CMK (cell line): ENCODE results near the gene SERGEF.
"Not testable (repeated sequence)": the region's sequence is repeated elsewhere in the genome, so short reads cannot be mapped to it uniquely, and the experiment has no call there.

Experiments used
- DNase-seq: peaks from one replicate; pipeline ENCODE4 v3.0.0-alpha.2; 2010; ENCODE audit warnings: low read depth

The SERGEF gene

DNA sequence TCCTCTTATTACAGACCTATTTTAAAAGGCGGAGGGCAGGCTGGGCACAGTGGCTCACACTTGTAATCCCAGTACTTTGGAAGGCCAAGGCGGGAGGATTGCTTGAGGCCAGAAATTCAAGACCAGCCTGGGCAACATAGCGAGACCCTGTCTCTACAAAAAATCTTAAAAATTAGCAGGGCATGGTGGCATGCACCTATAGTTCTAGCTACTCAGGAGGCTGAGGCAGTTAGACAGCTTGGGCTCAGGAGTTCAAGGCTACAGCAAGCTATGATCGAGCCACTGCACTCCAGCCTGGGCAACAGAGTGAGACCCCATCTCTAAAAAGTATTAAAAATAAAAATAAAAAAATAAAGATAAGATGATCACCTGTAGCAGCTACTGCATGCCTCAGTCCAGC is 12.7 kb downstream of the SERGEF start:
- DNase-seq, result not testable (repeated sequence)

DNA sequence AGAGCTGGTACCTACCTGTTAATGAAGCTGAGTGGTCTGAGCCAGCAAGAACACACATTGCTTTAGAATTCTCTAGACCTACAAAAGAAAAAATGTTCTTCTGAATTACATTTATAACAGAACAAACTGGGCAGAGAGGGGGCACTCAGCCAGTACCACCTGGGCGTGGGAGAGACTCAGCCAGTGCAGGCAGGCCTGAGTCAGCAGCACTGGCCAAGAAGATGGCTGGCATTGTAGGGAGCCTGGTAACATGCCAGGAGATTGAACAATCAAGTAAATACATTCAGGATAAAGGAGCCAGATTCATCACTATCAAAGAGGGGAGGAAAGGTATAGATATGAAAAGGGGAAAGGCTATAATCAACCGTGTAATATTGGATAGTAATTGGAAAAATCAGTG is 19.9 kb downstream of the SERGEF start:
- no peak for DNase-seq

DNA sequence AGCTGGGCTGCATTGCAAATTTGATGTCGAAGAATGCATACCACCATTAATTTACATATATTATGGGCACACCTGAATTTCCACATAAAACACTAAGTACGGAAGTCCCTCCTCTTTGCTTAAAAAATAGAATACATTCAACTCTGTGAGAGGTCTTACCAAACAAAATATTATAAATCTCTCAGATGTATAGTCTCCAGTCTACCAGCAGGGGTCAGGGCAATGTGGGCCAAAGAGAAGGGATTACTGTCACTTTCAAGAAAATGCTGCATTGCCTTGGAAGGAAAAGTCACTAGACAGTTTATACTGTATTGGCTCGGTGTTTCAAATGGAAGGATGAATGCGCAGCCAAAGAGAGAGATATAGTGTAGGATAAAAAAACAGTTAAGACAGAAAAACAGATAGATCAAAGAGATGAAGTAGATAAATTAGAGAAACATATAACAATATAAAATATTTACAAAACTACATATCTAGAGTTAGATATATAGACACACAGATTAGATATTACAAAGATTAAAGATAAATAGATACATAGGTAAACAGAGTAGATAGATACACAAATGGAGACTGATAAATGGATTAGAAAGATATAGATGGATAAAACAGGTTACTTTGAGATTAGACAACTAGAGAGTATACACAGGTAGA is 20.9 kb downstream of the SERGEF start:
- no peak for DNase-seq

DNA sequence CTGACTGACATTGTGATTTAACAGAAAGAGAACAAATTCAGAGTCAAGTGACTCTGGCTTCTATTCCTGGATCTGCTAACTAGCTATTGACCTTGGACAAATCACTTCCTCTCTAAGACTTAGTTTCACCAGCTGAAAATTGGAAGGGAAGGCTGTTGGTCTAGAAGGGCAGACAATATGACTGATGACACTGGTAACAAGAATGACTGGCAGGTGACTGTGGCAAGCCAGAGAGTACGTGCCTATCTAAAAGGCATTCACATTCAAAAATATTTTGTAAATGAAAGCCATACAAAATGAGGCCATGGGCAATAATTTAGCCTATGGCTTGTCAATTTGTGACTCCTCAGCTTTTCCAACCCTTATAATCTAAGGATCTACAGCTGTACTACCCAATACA is 23.5 kb downstream of the SERGEF start:
- no peak for DNase-seq

DNA sequence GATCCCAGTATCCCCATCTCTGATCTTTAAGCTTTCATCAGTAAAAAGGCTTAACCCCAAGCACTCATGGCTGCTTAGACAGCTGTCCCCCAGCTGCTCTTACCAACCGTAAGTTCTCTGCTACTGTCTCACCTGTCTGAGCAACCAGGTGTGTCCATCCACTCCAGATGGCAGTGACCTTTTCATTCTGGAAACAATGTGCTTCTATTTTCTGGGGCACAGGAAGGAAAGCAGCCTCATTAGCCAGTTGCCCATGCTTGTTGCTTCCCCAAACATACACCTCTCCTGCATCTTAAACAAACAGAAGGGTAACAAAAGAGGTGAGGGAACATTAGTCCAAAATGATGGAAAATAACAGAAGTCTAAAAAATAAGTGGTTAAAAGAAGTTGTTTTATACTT is 24.4 kb downstream of the SERGEF start:
- no peak for DNase-seq

DNA sequence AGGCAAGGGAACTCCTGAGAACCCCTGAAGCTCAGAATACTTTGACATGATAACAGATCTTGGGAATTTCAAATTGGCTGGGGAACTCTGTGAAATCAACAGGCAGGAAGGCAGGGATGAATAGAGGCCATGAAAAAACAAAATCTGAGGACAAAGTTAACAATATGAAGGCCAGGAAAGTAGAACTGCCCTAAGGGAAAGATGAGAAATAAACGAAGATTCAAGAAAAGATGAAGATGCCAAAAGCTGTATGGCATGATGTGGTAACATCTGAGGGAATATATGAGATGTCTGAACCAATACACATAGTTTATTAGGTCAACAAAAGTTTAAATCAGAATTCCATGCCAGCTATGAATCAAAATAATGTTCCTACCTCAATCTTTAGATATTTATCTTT is 25.0 kb downstream of the SERGEF start:
- no peak for DNase-seq

DNA sequence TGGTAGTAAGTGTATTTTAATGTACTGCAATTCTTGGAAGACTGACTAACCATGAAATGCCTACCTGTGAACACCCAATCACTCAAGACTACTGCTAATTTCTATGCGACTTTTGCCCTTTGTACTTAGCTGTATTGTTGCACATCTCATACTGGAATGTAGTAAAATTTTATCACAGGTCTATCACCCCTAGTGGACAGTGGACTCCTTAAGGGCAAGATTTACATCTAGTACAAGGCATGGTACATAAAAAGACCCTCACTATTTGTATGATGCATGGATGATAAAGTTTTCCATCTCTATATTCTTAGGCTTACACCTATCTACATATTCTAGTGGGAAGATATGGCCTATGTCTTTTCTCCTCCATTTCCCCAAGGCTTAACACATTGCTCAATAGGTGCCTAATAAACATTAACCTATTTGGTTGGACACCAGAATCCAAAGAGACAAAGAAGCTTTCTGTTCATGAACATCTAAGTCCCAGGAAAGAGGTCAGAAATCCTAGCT is 26.1 kb downstream of the SERGEF start:
- no peak for DNase-seq

DNA sequence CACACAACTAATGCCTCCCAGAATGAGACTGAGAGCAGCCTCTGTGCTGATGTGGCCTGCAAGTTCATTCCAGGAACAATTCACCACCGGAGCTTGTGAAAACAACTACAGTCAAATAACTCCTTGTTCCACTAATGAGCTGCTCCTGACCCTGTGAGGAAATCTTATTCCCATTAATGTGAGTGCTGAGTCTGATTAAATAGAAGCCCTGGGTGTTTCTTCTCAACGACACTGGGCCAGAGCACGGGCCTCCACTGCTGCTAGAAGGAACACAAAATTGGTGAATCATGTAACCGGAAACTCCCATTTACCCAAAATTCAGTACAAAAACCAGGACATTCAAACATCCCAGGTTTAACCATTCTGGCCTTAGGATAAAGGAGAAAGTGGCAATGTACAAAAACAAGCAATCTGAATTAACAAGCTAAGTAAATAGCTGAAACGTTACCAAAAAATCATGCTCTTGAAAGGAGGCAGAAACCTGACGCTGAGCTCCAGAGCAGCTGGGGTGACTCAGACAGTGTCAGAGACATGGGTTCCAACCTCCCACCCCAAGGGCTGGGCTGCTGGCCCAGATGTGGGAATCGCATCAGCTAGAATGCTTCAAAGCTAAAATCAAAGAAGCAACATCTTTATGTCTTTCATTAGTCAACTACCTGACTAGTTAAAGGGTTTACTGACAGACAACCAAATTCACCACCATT is 26.7 kb downstream of the SERGEF start:
- DNase-seq, result no peak

DNA sequence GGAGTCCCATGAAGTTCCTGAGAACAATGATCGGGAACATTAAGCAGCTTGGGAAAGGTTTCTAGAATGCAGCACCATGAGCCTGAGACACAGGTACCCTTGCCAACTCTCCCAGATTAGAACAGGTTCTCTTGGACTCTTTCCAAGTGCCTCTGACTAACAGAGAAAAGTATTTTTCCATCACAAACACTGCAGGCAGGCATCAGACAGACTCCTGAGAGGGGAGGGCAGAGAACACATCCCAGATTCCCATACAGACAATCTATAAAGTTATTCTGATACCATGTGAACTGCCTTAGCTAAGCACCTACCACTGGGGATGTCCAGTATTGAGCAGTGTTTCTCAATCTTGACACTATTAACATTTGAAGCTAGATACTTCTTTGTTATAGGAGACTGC is 27.3 kb downstream of the SERGEF start:
- no peak for DNase-seq

DNA sequence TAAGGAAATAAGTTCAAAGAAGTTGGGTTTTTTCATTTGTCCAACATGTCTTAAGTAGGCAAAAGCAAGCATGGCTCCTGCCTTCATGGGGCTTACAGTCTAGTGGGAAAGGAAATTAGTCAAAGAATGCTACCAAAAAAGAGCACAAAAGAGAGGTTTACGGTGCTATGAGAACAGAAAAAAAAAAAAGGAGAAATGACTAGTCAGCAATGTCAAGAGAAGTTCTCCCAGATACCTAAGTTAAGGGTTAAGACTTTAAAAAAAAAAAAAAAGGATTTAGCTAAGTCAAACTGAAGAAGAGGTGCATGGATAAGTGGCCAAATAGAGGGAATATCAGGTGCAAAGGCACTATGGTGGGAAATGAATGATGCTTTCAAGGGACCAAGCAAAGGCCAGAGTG is 29.3 kb downstream of the SERGEF start:
- no peak for DNase-seq

DNA sequence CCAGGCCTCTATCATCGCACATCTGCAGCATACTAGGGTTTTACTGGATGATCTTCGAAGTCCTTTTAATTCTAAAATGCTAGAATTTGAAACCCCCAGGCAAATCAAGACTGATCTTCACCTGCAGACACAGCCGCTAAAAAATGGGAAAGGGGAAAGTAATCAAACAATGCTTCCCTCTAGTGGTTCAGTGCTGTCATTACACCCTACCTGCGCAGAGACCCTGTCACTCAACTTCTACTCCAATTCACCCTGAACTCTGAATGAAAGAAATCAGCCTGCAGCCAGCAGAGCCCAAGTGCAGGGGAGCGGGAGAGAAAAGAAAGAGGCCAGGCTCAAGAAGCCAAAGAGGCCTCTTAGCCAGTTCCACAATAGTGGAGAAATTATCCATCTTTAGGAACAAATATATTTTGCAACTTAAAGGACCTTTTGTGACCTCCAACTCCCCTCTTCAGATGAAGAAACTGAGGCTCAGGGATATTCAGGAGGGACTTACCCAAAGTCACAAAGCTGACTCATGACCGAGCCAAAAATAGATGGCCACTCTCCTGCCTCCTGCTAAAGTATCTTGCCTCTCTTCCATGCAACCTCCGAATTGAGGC is 33.0 kb downstream of the SERGEF start:
- DNase-seq, result no peak

DNA sequence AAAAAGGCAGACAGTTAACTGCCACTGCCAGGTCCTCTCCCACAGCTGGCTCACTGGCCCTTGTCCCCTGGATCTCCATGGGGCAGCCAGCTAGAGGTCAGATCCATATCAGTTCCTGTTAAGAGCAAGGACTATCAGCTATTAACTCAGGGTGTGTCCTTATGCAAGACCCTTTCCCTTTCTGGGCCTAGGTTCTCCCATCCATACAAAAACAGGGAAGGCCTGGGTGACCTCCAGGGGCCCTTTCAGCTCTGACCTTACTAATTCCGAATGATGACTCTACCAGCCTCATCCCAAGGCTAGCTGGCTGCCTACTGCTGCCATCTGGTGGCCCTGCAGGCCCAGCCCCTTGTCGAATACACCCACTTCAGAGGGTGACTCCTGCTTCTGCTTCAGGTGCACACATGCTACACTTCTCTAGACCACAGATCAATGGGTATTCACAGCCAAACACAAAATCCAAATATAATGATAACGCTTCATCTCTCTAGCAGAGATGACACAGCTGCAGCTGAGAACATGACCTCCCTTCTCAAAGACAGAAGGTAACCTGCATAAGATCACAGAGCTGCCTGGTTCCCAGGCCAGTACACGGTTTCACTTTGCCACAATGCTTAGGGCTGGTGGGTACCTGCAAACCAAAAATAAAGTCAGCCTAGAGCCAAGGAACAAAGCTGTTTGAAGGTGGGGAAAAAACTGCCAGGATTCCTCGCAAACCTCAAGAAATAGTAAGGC is 34.1 kb downstream of the SERGEF start:
- DNase-seq, result no peak

DNA sequence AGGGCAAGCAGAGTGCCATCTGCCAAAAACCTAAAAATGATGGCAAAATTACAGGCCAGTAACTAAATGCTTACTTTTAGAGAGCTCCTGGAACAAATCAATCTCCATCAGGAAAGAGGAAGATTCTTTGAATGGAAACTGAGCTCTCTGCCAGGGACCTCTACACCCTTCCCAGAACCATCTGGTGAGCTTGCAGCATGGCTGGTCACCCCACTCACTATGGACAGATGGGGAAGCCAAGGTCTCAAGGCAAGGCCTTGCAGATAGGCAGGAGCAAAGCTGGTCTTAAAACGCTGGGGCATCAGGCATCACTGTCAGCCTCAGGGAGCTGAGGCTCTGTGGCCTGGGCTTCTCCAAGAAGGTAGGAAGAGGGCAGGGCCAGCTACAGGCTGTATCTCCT is 36.2 kb downstream of the SERGEF start:
- DNase-seq, result no peak

DNA sequence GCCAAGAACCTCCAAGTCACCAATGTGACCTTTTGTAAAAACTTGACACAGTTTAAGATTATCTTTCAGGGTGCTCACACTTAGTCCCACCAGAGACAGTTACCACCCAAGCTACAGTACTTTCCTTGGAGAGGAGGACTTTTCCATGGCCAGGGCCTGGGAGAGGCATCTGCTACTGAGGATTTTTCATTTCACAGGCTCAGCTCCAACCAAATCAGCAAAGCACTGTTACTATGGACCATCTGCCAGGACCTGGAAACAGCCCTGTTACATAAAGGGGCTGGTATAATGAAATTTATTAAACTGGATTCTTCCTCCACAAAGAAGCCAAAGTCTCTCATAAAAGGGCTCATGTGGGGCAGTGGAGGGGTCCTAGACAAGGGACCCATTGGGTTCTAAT is 38.6 kb downstream of the SERGEF start:
- DNase-seq, result no peak

DNA sequence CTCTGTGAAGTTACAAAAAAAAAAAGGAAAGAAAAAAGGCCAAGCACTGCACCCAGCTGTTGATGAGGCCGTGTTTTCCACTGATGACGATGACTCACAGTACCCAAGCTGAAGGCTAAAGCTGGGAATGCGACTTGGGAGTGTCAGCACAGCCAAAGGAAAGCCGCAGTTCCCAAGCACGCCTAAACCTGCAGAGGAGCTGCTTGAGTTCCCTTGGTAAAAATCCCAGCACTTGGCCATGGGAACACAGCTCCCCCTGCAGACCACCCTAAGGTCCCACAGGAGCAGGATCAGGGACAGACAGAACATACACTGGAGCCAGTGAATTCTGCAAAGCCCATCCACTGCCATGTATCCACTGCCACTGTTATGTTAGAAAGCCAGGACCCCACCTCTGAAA is 39.9 kb downstream of the SERGEF start:
- DNase-seq, result no peak

DNA sequence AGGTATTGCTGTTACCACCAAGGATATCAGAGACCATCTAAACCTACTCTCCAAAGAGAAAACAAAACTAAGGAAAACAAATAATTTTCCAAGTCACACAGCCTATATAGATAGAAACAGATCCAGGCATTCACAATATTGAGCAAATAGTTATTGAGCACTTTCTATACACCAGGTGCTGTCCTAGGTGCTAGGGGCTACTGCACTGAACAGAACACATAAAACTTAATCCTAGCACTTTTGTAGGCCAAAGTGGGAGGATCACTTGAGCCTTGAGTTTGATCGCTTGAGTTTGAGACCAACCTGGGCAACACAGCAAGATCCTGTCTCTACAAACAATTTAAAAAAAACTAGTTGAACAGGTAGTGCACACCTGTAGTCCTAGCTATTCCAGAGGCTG is 44.6 kb downstream of the SERGEF start:
- no peak for DNase-seq

DNA sequence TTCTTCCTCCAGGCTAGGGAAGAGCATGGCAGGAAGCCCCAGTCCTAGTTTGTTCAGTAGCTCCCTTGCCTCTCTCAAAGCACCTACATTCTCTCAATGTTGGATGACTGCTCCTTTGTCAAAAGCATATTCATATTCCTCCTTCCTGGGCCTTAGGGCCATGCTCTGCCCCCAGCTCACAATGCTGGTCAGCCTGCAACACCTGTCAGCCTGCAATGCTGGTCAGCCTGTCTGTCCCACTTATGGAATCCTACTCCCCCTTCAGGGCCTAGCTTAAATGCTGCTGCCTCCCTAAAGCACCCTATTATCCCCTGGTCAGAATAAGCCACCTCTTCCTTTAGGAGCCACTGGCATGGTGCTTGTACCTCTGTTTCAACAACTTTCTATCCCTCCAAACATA is 45.2 kb downstream of the SERGEF start:
- no peak for DNase-seq

DNA sequence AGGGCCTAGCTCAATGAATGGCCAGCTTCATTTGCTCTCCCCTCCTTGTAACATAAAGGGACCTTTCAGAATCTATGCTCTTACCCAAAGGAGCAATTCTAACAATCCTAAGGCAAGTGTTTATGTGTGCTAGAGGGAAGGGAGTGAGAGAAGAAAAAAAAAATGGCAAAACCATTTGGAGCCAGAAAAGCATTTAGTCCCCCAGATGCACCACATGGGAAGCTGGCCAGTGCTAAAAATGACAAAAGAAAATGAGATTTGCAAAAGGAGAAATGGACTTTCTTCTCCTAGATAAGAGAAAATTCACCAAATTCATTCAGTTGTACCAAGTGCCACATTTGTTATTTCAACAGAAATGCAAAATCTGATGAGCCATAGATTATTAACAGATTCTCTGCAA is 52.8 kb downstream of the SERGEF start:
- DNase-seq, result no peak

DNA sequence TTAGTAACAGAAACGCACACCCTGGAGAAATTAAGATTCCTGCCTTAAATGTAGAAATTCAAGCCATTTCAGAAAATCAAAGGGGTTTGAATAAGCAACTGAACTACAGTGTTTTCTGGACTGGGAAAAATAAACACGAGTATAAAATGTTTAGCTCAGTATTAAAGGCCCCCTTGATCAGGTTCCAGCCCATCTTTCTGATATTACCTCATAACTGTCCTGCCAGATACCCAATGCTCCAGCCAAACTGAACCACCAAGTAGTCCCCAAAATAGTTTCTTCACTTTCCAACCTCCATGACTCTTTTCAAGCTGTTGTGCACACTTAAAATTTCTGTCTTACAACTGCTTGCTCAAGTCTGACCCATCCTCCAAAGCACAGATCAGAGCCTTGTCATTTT is 54.4 kb downstream of the SERGEF start:
- no peak for DNase-seq

DNA sequence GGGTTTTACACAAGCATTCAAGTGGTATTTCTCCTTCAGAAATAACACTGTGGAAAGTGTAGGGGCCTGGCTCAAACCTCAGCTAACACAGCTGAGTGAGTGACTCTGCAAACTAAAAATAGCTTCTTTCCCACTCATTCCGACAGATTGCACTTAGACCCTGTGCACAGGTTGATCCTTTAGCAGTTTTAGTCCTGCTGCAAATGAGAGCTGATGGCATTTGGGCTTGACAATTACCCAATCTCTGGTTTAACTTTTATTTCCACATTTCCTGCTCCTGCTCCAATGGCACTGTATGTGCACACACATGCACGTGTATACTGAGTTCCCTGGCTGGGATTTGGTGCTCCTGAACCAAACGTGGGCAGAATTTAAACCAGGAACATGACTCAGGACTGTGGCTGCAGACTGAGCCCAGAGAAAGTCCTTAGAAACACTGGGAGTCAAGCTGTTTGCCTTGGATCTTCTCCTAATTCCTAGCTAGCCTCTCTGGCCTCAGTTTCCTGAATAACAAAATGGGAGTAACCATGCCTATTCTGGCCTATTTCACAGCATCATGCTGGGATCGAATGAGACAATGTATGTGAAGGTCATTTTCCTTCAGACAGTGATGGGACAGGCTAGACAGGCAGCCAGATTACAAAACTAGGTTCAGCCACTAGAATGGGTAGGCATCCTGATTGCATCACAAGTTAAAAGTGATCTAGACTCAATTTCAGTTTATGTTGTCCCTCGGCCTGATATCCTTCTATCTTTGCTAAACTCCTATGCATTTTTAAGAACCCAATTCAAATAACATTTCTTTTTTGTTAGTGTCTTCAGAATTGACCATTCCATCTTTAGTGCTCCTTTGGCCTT is 58.2 kb downstream of the SERGEF start:
- no peak for DNase-seq

DNA sequence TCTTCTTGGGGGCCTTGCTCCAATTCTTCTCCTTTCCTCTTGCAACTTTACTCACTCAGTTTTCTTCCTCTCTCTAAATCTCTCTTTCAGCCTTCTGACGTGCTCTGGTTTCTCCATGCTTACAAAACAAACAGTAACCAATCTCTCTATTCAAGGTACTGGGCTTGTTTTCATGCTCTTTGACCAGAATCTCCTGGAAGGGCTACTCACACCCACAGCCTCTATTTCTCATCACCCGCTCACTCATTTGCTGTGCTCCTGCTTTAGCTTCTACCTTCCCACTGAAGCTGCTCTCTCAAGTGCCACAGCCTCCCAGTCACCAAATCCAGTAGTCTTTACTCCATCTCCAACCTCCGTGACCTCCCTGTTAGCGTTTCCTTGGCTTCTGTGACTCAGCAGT is 60.4 kb downstream of the SERGEF start:
- DNase-seq, result no peak
